WTC11 (cell line): Measurements from ENCODE around the gene GET4. TPM values are rescaled to one million over a fixed set of nuclear protein-coding genes. Genes with fewer than 3 reads are reported as not detected.
A peak's percentile ranks its signal among the peaks of the same experiment; 100 is the strongest.

Source experiments
- ATAC-seq: fragments of 200-7000 bp; cut with Tn5 transposase; 2 replicates; pipeline ENCODE4 v1.10.0; 2021; ENCODE audit warnings: mild to moderate bottlenecking, moderate library complexity
- CTCF ChIA-PET: fragments of 300-600 bp; sonication (Branson Sonifier 250); formaldehyde crosslinking; loops from one replicate; lab custom pipeline; 2021; ENCODE audit warnings: antibody characterized with exemption; lab: Charles Lee
- POLR2A ChIA-PET: fragments of 350-600 bp; sonication (Branson Sonifier 250); formaldehyde crosslinking; loops from one replicate; lab custom pipeline; 2021; ENCODE audit warnings: antibody characterized with exemption; lab: Charles Lee
- DNase-seq: peaks from one replicate; pipeline ENCODE4 v3.0.0; 2021; ENCODE audit warnings: low spot score
- H3K27ac Mint-ChIP-seq: 2 replicates; pipeline ENCODE4 v1.8.0; 2021; ENCODE audit warnings: mixed read lengths
- H3K27me3 Mint-ChIP-seq: 2 replicates; pipeline ENCODE4 v1.8.0; 2021; ENCODE audit warnings: low read depth, mild to moderate bottlenecking, moderate library complexity, mixed read lengths
- H3K36me3 Mint-ChIP-seq: 2 replicates; pipeline ENCODE4 v1.8.0; 2021; ENCODE audit warnings: mixed read lengths
- H3K4me1 Mint-ChIP-seq: 2 replicates; pipeline ENCODE4 v1.8.0; 2022; ENCODE audit warnings: mixed read lengths
- H3K4me3 Mint-ChIP-seq: 2 replicates; pipeline ENCODE4 v1.8.0; 2021; ENCODE audit warnings: mild to moderate bottlenecking, moderate library complexity, mixed read lengths
- H3K9me3 Mint-ChIP-seq: 2 replicates; pipeline ENCODE4 v1.8.0; 2021; ENCODE audit warnings: mixed read lengths
- ATF1 ChIP-seq: sonication (generic); formaldehyde crosslinking; IDR thresholded peaks from 2 replicates; pipeline ENCODE4 v1.8.1; 2023; ENCODE audit warnings: mild to moderate bottlenecking, moderate library complexity, missing genetic modification reagents
- GABPB1 ChIP-seq: sonication (generic); formaldehyde crosslinking; IDR thresholded peaks from 2 replicates; pipeline ENCODE4 v1.8.1; 2023; ENCODE audit warnings: mild to moderate bottlenecking, missing genetic modification reagents
- GTF2I ChIP-seq: fragments of 250-450 bp; sonication (Bioruptor Pico); conservative IDR thresholded peaks from 2 replicates; pipeline ENCODE4 v1.4.0; 2021; ENCODE audit warnings: mild to moderate bottlenecking
- HMGA2 ChIP-seq: fragments of 250-450 bp; sonication (Bioruptor Pico); IDR thresholded peaks from 2 replicates; pipeline ENCODE4 v1.4.0; 2021; ENCODE audit warnings: mild to moderate bottlenecking, moderate library complexity
- MYBL2 ChIP-seq: sonication (generic); formaldehyde crosslinking; IDR thresholded peaks from 2 replicates; pipeline ENCODE4 v1.8.1; 2023; ENCODE audit warnings: mild to moderate bottlenecking, moderate library complexity, missing genetic modification reagents
- NFATC4 ChIP-seq: fragments of 250-450 bp; sonication (Bioruptor Pico); IDR thresholded peaks from 2 replicates; pipeline ENCODE4 v1.9.0; 2021; ENCODE audit warnings: mild to moderate bottlenecking
- NFE2L1 ChIP-seq: sonication (generic); formaldehyde crosslinking; IDR thresholded peaks from 2 replicates; pipeline ENCODE4 v1.8.1; 2023; ENCODE audit warnings: missing genetic modification reagents
- SMAD3 ChIP-seq: sonication (generic); formaldehyde crosslinking; IDR thresholded peaks from 2 replicates; pipeline ENCODE4 v1.8.0; 2022; ENCODE audit warnings: missing genetic modification reagents, mild to moderate bottlenecking, borderline replicate concordance
- SOX15 ChIP-seq: fragments of 250-450 bp; sonication (Bioruptor Pico); IDR thresholded peaks from 2 replicates; pipeline ENCODE4 v1.9.0; 2021; ENCODE audit warnings: mild to moderate bottlenecking
- ZBTB21 ChIP-seq: sonication (generic); formaldehyde crosslinking; IDR thresholded peaks from 2 replicates; pipeline ENCODE4 v1.8.1; 2023; ENCODE audit warnings: mild to moderate bottlenecking, missing genetic modification reagents, borderline replicate concordance
- ZNF232 ChIP-seq: sonication (generic); formaldehyde crosslinking; IDR thresholded peaks from 2 replicates; pipeline ENCODE4 v1.8.0; 2022; ENCODE audit warnings: mild to moderate bottlenecking, missing genetic modification reagents
- ZNF671 ChIP-seq: fragments of 250-450 bp; sonication (Bioruptor Pico); IDR thresholded peaks from 2 replicates; pipeline ENCODE4 v1.8.0; 2021; ENCODE audit warnings: mild to moderate bottlenecking
- total RNA-seq: library from RNA; stranded (reverse); gene quantifications from 3 replicates; pipeline ENCODE4 v1.2.3, GENCODE V29; 2021
- TF ChIP-seq, protein P1 (sequence below): sonication (generic); formaldehyde crosslinking; IDR thresholded peaks from 2 replicates; pipeline ENCODE4 v1.8.1; 2022; ENCODE audit warnings: mild to moderate bottlenecking, missing genetic modification reagents, moderate library complexity, borderline replicate concordance
- TF ChIP-seq, protein P2 (sequence below): sonication (generic); formaldehyde crosslinking; IDR thresholded peaks from 2 replicates; pipeline ENCODE4 v1.8.1; 2023; ENCODE audit warnings: mild to moderate bottlenecking, missing genetic modification reagents
- TF ChIP-seq, protein P3 (sequence below): sonication (generic); formaldehyde crosslinking; IDR thresholded peaks from 2 replicates; pipeline ENCODE4 v1.8.0; 2022; ENCODE audit warnings: mild to moderate bottlenecking, missing genetic modification reagents
- TF ChIP-seq, protein P4 (sequence below): sonication (generic); formaldehyde crosslinking; IDR thresholded peaks from 2 replicates; pipeline ENCODE4 v1.8.0; 2022; ENCODE audit warnings: mild to moderate bottlenecking, missing genetic modification reagents
- TF ChIP-seq, protein P5 (sequence below): fragments of 250-450 bp; sonication (Bioruptor Pico); IDR thresholded peaks from 2 replicates; pipeline ENCODE4 v1.9.0; 2021; ENCODE audit warnings: mild to moderate bottlenecking
- TF ChIP-seq, protein P6 (sequence below): sonication (generic); formaldehyde crosslinking; IDR thresholded peaks from 2 replicates; pipeline ENCODE4 v1.8.1; 2023; ENCODE audit warnings: mild to moderate bottlenecking, missing genetic modification reagents
- TF ChIP-seq, protein P7 (sequence below): sonication (generic); formaldehyde crosslinking; IDR thresholded peaks from 2 replicates; pipeline ENCODE4 v1.8.0; 2022; ENCODE audit warnings: mild to moderate bottlenecking, missing genetic modification reagents

The GET4 gene
- total RNA-seq, 1 experiment from 2014 or later, result 73.0 TPM

DNA sequence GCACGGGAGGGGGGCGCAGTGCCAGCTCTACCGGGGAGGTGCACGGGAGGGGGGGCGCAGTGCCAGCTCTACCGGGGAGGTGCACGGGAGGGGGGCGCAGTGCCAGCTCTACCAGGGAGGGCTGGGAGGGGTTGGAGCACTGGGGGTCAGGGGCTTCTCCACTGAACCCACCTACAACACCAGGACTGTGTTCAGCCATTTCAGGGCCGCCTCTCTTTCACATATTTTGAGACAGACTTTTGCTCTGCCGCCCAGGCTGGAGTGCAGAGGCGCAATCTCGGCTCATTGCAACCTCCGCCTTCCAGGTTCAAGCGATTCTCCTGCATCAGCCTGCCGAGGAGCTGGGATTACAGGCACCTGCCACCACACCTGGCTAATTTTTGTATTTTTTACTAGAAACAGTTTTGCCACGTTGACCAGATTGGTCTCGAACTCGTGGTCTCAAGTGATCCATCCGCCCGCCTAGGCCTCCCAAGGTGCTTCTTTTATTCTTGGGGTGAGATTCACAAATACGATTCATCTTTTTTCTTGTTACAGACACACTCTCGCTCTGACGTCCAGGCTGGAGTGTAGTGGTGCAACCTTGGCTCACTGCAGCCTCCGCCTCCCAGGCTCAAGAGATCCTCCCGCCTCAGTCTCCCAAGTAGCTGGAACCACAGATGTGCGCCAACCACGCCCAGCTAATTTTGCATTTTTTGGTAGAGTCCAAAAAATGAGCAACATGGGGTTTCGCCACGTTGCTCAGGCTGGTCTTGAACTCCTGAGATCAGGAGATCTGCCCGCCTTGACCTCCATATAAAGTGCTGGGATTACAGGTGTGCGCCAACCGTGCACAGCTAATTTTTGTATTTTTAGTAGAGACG is 41.1 kb downstream of the GET4 start:
- no peak for ATAC-seq
- CTCF ChIA-PET, result interaction anchor here (1.0 kb wide), 1 partner anchor 76 kb away, joined by 3 read pairs; no protein-coding TSS in a partner anchor

More for the DNA sequence above, 41.1 kb downstream of the GET4 start:
- Mint-ChIP-seq H3K27me3 (no peaks in the 10 kb centered on the region), H3K36me3 (no peaks in the 10 kb centered on the region), H3K4me3 (no peak overlapping the region), H3K4me1 (no peaks in the 10 kb centered on the region), H3K9me3 (no peaks in the 10 kb centered on the region), H3K27ac (no peak overlapping the region)
- POLR2A ChIA-PET, result no interaction called here
- TF ChIP-seq, protein P1, sequence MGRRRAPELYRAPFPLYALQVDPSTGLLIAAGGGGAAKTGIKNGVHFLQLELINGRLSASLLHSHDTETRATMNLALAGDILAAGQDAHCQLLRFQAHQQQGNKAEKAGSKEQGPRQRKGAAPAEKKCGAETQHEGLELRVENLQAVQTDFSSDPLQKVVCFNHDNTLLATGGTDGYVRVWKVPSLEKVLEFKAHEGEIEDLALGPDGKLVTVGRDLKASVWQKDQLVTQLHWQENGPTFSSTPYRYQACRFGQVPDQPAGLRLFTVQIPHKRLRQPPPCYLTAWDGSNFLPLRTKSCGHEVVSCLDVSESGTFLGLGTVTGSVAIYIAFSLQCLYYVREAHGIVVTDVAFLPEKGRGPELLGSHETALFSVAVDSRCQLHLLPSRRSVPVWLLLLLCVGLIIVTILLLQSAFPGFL (CRISPR knock-in tag), result no peak
- TF ChIP-seq, protein P2, sequence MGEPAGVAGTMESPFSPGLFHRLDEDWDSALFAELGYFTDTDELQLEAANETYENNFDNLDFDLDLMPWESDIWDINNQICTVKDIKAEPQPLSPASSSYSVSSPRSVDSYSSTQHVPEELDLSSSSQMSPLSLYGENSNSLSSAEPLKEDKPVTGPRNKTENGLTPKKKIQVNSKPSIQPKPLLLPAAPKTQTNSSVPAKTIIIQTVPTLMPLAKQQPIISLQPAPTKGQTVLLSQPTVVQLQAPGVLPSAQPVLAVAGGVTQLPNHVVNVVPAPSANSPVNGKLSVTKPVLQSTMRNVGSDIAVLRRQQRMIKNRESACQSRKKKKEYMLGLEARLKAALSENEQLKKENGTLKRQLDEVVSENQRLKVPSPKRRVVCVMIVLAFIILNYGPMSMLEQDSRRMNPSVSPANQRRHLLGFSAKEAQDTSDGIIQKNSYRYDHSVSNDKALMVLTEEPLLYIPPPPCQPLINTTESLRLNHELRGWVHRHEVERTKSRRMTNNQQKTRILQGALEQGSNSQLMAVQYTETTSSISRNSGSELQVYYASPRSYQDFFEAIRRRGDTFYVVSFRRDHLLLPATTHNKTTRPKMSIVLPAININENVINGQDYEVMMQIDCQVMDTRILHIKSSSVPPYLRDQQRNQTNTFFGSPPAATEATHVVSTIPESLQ (CRISPR knock-in tag), result no peak
- TF ChIP-seq HMGA2 (CRISPR knock-in tag), result no peak
- TF ChIP-seq, protein P3, sequence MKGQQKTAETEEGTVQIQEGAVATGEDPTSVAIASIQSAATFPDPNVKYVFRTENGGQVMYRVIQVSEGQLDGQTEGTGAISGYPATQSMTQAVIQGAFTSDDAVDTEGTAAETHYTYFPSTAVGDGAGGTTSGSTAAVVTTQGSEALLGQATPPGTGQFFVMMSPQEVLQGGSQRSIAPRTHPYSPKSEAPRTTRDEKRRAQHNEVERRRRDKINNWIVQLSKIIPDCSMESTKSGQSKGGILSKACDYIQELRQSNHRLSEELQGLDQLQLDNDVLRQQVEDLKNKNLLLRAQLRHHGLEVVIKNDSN (CRISPR knock-in tag), result no peak
- TF ChIP-seq ZNF232 (CRISPR knock-in tag), result no peak
- TF ChIP-seq, protein P4, sequence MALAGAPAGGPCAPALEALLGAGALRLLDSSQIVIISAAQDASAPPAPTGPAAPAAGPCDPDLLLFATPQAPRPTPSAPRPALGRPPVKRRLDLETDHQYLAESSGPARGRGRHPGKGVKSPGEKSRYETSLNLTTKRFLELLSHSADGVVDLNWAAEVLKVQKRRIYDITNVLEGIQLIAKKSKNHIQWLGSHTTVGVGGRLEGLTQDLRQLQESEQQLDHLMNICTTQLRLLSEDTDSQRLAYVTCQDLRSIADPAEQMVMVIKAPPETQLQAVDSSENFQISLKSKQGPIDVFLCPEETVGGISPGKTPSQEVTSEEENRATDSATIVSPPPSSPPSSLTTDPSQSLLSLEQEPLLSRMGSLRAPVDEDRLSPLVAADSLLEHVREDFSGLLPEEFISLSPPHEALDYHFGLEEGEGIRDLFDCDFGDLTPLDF (CRISPR knock-in tag), result no peak
- TF ChIP-seq GTF2I (CRISPR knock-in tag), result no peak
- no peak for TF ChIP-seq SOX15 (CRISPR knock-in tag)
- TF ChIP-seq NFATC4, result no peak
- no peak for TF ChIP-seq ZNF671
- no peak for TF ChIP-seq NFE2L1 (CRISPR knock-in tag)
- TF ChIP-seq MYBL2 (CRISPR knock-in tag), result no peak
- TF ChIP-seq ZBTB21 (CRISPR knock-in tag), result no peak
- TF ChIP-seq, protein P5, sequence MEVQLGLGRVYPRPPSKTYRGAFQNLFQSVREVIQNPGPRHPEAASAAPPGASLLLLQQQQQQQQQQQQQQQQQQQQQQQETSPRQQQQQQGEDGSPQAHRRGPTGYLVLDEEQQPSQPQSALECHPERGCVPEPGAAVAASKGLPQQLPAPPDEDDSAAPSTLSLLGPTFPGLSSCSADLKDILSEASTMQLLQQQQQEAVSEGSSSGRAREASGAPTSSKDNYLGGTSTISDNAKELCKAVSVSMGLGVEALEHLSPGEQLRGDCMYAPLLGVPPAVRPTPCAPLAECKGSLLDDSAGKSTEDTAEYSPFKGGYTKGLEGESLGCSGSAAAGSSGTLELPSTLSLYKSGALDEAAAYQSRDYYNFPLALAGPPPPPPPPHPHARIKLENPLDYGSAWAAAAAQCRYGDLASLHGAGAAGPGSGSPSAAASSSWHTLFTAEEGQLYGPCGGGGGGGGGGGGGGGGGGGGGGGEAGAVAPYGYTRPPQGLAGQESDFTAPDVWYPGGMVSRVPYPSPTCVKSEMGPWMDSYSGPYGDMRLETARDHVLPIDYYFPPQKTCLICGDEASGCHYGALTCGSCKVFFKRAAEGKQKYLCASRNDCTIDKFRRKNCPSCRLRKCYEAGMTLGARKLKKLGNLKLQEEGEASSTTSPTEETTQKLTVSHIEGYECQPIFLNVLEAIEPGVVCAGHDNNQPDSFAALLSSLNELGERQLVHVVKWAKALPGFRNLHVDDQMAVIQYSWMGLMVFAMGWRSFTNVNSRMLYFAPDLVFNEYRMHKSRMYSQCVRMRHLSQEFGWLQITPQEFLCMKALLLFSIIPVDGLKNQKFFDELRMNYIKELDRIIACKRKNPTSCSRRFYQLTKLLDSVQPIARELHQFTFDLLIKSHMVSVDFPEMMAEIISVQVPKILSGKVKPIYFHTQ (CRISPR knock-in tag), result no peak
- TF ChIP-seq ATF1, result no peak
- no peak for TF ChIP-seq SMAD3
- TF ChIP-seq, protein P6, sequence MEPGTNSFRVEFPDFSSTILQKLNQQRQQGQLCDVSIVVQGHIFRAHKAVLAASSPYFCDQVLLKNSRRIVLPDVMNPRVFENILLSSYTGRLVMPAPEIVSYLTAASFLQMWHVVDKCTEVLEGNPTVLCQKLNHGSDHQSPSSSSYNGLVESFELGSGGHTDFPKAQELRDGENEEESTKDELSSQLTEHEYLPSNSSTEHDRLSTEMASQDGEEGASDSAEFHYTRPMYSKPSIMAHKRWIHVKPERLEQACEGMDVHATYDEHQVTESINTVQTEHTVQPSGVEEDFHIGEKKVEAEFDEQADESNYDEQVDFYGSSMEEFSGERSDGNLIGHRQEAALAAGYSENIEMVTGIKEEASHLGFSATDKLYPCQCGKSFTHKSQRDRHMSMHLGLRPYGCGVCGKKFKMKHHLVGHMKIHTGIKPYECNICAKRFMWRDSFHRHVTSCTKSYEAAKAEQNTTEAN (CRISPR knock-in tag), result no peak
- TF ChIP-seq GABPB1 (CRISPR knock-in tag), result no peak
- TF ChIP-seq, protein P7, sequence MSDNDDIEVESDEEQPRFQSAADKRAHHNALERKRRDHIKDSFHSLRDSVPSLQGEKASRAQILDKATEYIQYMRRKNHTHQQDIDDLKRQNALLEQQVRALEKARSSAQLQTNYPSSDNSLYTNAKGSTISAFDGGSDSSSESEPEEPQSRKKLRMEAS (CRISPR knock-in tag), result no peak
- peak; percentile 8 for DNase-seq
